ENCODE data around the gene ASAP2.
A peak's percentile ranks its signal among the peaks of the same experiment; 100 is the strongest.
"Not testable (repeated sequence)": the region's sequence is repeated elsewhere in the genome, so short reads cannot be mapped to it uniquely, and the experiment has no call there.

Gene ASAP2

DNA sequence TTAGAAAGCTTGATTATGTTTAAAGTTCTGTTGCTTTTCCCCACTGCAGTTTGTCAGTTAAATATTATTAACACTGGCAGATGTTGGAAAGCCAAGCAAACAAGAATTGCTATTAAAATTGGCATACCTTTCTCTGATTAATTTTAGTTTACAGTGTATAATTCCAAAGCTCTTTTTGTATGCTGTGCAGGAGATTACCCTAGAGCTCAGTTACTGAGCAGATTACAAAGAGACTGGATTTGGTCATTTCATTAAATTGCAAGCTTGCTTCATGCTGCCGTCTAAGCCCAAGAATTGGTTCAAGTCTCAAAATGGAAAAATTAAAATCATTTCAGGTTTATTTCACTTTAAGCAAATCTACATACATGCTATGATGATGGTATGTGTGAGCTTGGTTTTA lies 2.3 kb downstream of the ASAP2 start:
- H3K27ac ChIP-seq = peak overlapping the region; percentile 87
- DNase-seq (ENCODE audit: low read depth, low spot score) = no peak

DNA sequence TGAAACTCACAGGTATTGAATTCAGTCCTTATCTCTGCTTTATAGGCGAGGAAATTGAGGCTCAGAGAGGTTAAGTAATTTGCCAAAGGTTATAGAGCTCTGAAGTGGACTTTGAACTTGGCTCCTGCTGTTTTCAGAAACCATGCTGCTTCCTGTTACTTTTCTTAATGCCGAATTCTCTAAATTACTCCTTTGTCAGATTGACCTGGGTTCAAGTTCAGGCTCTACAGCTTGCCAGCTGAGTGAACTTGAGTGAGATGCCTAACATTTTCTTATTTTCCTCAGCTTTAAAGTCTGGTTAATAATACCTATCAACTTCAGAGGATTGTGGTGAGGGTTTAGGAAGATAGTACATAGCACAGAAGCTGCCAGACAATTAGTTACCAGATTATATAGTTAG lies 3.4 kb downstream of the ASAP2 start:
- no peak overlapping the region for H3K27ac ChIP-seq
- no peak for DNase-seq (ENCODE audit: low read depth, low spot score)

GRCh38 chr2:9211496-9211895 lies 4.9 kb downstream of the ASAP2 start:
- no peak overlapping the region for H3K27ac ChIP-seq
- no peak for DNase-seq (ENCODE audit: low read depth, low spot score)

GRCh38 chr2:9212010-9212635 lies 5.5 kb downstream of the ASAP2 start:
- no peak overlapping the region for H3K27ac ChIP-seq
- no peak for DNase-seq (ENCODE audit: low read depth, low spot score)

- H3K27ac ChIP-seq = no peak overlapping the region
- DNase-seq (ENCODE audit: low read depth, low spot score) = no peak
Observed at GRCh38 chr2:9212661-9213411, 6.2 kb downstream of the ASAP2 start.

- H3K27ac ChIP-seq = no peak overlapping the region
- no peak for DNase-seq (ENCODE audit: low read depth, low spot score)
Observed at GRCh38 chr2:9213477-9214051, 7.0 kb downstream of the ASAP2 start.

GRCh38 chr2:9214873-9215272 lies 8.3 kb downstream of the ASAP2 start:
- no peak for DNase-seq (ENCODE audit: low read depth, low spot score)
- no peak overlapping the region for H3K27ac ChIP-seq

GRCh38 chr2:9215680-9216079 lies 9.1 kb downstream of the ASAP2 start:
- H3K27ac ChIP-seq = peak overlapping the region; percentile 63
- DNase-seq (ENCODE audit: low read depth, low spot score) = no peak

DNA sequence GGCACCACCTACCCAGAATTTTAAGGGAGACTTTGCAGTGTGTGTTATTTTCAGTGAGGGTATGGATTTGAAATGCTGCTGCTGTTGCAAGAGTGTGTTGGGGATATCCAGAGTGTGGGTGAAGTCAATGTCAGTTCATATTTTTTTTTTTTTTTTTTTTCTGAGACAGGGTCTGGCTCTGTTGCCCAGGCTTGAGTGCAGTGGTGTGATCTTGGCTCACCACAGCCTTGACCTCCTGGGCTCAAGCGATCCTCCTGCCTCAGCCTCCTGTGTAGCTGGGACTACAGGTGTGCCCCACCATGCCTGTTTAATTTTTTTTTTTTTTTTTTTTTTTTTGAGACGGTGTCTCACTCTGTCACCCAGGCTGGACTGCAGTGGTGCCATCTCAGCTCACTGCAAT lies 9.5 kb downstream of the ASAP2 start:
- not testable (repeated sequence) for DNase-seq (ENCODE audit: low read depth, low spot score)
- peak overlapping the region; percentile 63 for H3K27ac ChIP-seq

DNA sequence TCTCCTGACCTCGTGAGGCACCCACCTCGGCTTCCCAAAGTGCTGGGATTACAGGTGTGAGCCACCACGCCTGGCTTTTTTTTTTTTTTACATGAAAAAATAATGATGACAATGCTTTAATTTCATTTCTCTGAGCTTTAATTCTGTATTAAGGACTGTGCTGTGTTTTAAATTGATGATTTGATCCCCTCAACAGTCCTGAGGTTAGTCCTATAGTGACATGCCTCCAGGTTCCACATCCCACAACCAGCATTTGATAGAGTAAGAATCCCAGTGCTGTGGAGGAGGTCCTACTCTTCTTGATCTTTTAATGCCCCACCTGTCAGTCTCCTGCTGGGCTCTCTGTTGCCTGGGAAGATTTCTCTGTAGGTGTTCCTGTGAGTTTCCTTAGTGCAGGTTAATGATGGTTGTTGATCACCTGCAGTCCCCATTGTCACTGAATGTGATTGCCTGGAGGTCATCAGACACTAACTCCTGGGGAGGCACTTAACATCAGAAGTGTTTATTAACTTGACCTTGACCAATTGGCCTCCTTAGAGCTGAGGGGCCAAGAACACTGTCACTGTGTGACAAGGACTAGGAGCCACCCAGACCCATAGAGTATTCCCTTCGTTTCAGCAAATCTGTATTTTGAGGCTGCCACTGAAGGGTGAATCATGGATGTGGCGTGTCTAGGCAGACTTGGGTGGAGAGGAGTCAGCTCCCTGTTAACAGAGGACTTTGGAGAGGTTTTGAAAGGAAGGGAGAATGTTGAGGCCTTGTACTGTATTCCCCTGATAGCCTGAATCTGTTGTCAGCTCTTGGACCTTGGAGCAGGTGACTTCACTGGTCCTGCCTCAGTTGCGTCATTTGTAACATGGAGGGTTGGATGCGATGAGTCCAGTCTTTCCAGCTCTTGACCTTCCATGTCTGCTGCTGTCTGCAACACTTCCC lies 11.5 kb downstream of the ASAP2 start:
- no peak for DNase-seq (ENCODE audit: low read depth, low spot score)
- peak overlapping the region; percentile 63 for H3K27ac ChIP-seq

GRCh38 chr2:9219027-9219445 lies 12.4 kb downstream of the ASAP2 start:
- no peak for DNase-seq (ENCODE audit: low read depth, low spot score)
- peak overlapping the region; percentile 63 for H3K27ac ChIP-seq

GRCh38 chr2:9220201-9220600 lies 13.6 kb downstream of the ASAP2 start:
- no peak for DNase-seq (ENCODE audit: low read depth, low spot score)
- no peak overlapping the region for H3K27ac ChIP-seq

- no peak overlapping the region for H3K27ac ChIP-seq
- DNase-seq (ENCODE audit: low read depth, low spot score) = no peak
Observed at GRCh38 chr2:9221223-9221622, 14.6 kb downstream of the ASAP2 start.

GRCh38 chr2:9222239-9222892 lies 15.8 kb downstream of the ASAP2 start:
- DNase-seq (ENCODE audit: low read depth, low spot score) = no peak
- no peak overlapping the region for H3K27ac ChIP-seq

- H3K27ac ChIP-seq = no peak overlapping the region
- no peak for DNase-seq (ENCODE audit: low read depth, low spot score)
Observed at GRCh38 chr2:9222893-9223287, 16.3 kb downstream of the ASAP2 start.

- no peak for DNase-seq (ENCODE audit: low read depth, low spot score)
- H3K27ac ChIP-seq = no peak overlapping the region
Observed at GRCh38 chr2:9225806-9226205, 19.2 kb downstream of the ASAP2 start.

- no peak for DNase-seq (ENCODE audit: low read depth, low spot score)
- peak overlapping the region; percentile 47 for H3K27ac ChIP-seq
Observed at GRCh38 chr2:9226458-9227380, 20.1 kb downstream of the ASAP2 start.

GRCh38 chr2:9228088-9228751 lies 21.6 kb downstream of the ASAP2 start:
- H3K27ac ChIP-seq = peak overlapping the region; percentile 47
- DNase-seq (ENCODE audit: low read depth, low spot score) = no peak

Data from epithelial cell of prostate (primary cell).